NB4 (cell line): ENCODE results near the gene PURB.
A peak's percentile ranks its signal among the peaks of the same experiment; 100 is the strongest.
"Not testable (repeated sequence)": the region's sequence is repeated elsewhere in the genome, so short reads cannot be mapped to it uniquely, and the experiment has no call there.

Experiments
- DNase-seq: peaks from one replicate; pipeline ENCODE4 v3.0.0; 2010; ENCODE audit warnings: low read depth
- H3K4me3 ChIP-seq: one replicate; pipeline ENCODE4 v1.5.1; 2011; ENCODE audit warnings: mild to moderate bottlenecking, low read depth, low read length, moderate library complexity
- CTCF ChIP-seq: IDR thresholded peaks from one replicate; pipeline ENCODE4 v1.5.1; 2012; ENCODE audit warnings: low read depth, low read length
- MAX ChIP-seq: IDR thresholded peaks from 2 replicates; pipeline ENCODE4 v1.6.1; 2011; ENCODE audit warnings: low read depth, low read length
- MYC ChIP-seq: IDR thresholded peaks from 2 replicates; pipeline ENCODE4 v1.6.1; 2011; ENCODE audit warnings: low read depth, low read length
- POLR2A ChIP-seq: IDR thresholded peaks from 2 replicates; pipeline ENCODE4 v1.6.1; 2011; ENCODE audit warnings: mild to moderate bottlenecking; ENCODE audit not compliant: insufficient read length; ENCODE audit errors: extremely low read depth

PURB gene

GRCh38 chr7:44885394-44886317 is at the start of gene PURB:
Gene PURB, minus strand, starts transcription at chr7:44885530. Its CDS starts 182 bp downstream, at chr7:44885348.
- DNase-seq = peak; percentile 100
- TF ChIP-seq MAX (peak; percentile 39; the same call in 1 of the 2 replicates), MYC (peak; percentile 89), POLR2A (peak; percentile 97), CTCF (no peak)
- peak within 1 kb of the TSS; percentile 96 for H3K4me3 ChIP-seq

GRCh38 chr7:44935016-44935415 is 49.7 kb upstream of the PURB start:
- no peak for DNase-seq
- no peak for TF ChIP-seq MAX
- no peak for TF ChIP-seq CTCF
- TF ChIP-seq POLR2A = no peak
- no peak for TF ChIP-seq MYC

GRCh38 chr7:44934510-44934909 is 49.2 kb upstream of the PURB start:
- DNase-seq, H3K4me3 ChIP-seq: not testable (repeated sequence)

More at GRCh38 chr7:44935016-44935415, 49.7 kb upstream of the PURB start:
- no peak overlapping the region for H3K4me3 ChIP-seq

GRCh38 chr7:44930921-44931320 is 45.6 kb upstream of the PURB start:
- H3K4me3 ChIP-seq = no peak overlapping the region
- TF ChIP-seq MYC = no peak
- TF ChIP-seq POLR2A = no peak
- TF ChIP-seq MAX = no peak
- no peak for TF ChIP-seq CTCF
- no peak for DNase-seq

- DNase-seq = no peak
- no peak overlapping the region for H3K4me3 ChIP-seq
- TF ChIP-seq POLR2A = no peak
- no peak for TF ChIP-seq CTCF
- TF ChIP-seq MYC = no peak
- no peak for TF ChIP-seq MAX
Measured at GRCh38 chr7:44922351-44922694, 37.0 kb upstream of the PURB start.

- peak; percentile 89 for DNase-seq
- no peak overlapping the region for H3K4me3 ChIP-seq
- TF ChIP-seq MAX (peak; percentile 89), CTCF (peak; percentile 98), POLR2A (no peak), MYC (peak; percentile 96)
Measured at GRCh38 chr7:44921607-44922350, 36.4 kb upstream of the PURB start.
